Stimulated activated CD4-positive, alpha-beta T cell treated with anti-CD3 and anti-CD28 coated beads, Interleukin-4, amount 100 ng/mL, for 1 hour (primary cell): ENCODE data around the gene GLS.

Experiments used
- DNase-seq: peaks from one replicate; pipeline ENCODE4 v3.0.0-alpha.2; 2020

GLS gene

DNA sequence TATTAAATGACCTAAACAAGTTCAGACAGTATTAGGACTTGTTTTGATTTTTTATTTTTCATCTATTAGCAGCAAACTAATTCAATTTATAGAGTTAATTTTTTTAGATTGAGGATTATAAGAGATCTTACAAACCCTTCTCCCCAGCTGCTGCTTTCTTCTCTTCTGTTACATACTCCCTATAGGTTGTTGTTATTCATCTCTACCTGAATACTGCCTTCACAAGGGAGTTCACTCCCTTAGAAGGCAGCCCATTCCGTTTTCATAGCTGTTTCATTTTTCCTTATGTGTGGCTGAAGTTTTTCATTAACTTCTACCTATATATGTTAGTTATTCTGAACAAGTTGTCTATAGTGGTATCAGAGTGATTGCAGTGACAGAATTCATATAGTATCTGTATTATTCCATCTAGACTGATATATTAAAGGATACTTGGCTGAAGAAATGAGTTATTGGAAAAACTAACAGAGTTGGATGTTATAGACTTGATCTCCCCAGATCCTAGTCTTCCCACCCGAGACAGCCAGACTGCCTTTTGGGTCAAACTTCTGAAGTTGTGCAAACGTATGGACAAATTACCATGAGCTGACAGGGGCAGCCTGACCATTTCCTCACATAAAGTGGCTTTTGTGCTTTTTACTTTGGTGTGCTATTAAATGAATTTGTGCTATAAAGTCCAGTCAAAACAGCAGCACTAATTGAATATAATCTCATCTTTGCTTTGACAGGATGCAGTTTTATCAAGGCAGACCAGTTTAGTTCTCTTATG is 8.7 kb downstream of the GLS start:
- no peak for DNase-seq

DNA sequence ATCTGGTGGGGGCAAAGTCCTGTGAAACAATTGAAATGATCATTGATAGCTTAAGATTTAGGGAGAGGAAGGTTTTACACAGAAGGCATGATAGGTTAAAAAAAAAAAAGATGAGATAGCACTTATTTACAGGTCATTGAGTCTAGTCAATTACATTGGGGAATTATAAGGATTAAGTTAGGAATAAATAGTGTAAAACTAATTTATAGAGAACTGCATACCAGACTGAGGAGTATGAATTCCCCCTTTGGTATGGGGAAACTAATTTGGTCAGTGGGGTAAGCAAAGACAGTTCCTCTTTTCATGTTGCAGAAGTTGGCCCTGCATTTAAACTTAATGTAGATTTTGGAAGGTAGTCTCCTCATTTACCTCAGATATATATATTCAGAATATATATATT is 10.8 kb downstream of the GLS start:
- no peak for DNase-seq

DNA sequence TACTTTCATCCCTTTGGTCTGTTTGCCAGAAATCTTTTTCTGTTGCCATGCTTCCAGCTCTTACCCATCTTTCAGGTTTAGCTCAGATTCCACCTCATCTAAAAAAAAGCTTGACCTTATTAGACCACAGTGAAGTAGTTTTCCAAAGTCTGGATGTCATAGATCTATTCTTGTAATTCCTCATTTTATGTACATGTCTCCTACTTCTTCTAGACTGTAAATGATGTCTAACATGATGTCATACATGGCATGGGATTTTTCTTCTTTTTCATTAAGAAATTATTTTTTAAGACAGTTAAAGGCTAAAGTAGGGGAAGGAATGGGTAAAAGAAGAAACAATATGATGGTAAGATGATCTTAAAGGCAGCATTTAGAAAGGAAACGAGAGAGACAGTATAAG is 11.3 kb downstream of the GLS start:
- DNase-seq, result no peak

DNA sequence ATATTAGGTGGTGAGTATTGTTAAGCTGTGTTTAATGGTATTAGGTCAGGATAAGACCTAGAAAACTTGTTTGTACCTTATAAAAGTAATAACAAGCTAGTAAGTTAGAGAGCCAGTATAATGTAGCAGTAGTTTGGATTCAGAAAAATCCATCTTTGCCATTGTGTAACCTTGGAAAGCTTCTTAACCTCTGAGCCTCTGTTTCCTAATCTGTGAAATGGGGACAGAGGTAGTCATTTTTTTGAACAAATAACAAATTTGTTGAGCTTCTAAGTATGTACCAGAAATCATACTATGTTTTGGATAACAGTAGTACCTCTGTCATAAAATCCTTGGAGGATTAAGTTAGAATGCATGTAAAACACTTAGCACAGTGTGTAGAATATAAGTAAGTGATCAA is 12.5 kb downstream of the GLS start:
- DNase-seq, result no peak

DNA sequence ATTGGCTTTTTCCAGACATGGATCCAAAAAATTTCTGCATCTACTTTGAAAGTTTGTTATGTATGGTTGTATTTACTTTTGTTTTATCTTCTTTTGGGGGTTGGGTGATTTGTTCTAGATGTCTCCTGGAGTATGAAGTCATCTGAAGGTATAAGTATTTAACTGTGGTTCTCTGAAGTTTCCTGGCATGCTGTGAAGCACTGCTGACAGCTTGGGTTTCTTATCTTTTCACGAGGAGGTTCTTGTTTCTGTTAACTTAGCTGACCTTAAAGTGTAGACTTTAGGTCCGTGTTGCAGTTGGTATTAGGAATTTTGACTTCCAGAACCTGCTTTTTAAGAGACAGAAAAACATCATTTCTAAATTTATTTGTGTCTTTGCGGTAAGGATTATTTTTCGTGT is 15.9 kb downstream of the GLS start:
- DNase-seq, result no peak

DNA sequence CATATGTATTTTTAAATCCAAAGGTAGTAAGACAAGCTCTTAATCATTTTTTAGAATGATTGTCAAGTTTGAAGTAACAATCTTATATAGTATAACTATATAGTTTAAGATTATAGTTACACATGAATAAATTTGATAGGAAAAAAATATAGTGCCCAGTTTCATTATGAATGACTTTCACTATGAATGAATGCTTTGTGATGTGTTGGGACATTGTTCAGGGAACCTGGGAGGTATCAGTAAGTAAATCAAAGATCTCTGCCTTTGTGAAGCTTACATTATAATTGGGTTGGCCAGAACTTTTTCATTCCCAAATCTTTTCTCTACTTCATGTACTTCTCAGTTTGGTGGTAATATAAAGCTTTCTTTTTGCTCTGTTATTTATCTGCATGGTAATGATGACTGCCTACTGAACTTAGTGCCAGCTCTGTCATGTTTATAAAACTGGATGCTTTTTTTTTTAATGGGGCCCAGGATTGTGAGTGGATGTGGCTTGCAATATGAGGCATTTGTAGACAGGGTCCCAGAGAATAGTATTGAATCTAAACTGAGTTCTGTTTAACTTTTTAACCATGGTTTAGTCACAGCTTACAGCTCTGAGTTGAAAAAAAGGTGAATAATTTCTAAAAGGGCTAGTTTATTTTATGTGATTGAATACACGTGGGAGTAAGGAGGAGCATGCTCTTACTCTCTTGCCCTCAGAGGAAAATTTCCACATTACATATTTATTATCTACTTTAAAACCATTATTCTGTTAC is 23.3 kb downstream of the GLS start:
- DNase-seq, result no peak

DNA sequence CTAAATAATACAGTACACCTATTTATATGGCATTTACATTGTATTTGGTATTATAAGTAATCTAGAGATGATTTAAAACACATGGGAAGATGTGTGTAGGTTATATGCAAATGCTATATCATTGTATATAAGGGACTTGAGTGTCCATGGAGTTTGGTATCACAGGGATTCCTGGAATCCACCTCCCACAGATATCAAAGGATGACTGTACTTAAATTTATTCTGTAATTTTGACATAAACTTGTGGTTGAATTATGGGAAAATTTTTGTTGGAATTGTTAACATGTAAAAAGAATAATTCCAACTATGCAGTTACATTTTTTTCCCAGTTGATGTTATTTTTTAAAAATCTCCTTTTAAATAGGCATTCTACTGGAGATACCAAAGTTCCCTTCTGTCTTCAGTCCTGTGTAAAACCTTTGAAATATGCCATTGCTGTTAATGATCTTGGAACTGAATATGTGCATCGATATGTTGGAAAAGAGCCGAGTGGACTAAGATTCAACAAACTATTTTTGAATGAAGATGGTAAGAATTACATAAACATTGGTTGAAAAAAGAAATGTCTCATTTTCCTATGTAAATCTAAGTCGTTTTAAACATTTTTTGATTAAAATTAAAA is 24.1 kb downstream of the GLS start:
- DNase-seq, result no peak

DNA sequence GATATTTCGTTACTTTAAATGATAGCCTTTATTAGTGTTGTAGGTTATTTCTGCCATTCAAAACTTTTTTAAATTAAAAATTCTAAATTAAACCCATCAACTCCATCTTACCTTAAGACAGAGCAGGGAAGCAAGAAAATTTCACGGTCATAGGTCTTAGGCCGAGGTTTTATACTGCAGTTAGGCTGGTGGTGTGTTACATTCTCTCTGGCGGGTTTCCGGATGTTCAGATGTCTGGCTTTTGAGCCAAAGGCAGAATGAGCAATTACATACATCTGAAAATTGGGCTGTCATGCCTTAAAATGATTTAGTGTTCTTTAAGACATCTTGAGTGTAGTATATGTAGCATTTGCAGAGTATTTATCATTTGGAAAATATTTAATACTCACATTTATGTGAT is 27.9 kb downstream of the GLS start:
- no peak for DNase-seq

DNA sequence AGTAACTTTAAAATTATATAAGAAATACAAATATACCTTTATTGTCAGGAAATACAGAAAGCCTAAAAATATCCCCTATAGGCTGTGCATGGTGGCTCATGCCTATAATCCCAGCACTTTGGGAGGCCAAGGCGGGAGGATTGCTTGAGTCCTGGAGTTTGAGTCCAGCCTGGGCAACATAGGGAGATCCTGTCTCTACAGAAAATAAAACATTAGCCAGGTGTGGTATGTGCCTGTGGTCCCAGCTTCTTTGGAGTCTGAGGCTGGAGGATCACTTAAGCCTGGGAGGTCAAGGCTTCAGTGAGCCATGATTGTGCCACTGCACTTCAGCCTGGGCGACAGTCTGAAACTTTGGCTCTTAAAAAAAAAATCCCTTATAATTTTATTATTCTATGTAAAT is 29.1 kb downstream of the GLS start:
- DNase-seq, result no peak

DNA sequence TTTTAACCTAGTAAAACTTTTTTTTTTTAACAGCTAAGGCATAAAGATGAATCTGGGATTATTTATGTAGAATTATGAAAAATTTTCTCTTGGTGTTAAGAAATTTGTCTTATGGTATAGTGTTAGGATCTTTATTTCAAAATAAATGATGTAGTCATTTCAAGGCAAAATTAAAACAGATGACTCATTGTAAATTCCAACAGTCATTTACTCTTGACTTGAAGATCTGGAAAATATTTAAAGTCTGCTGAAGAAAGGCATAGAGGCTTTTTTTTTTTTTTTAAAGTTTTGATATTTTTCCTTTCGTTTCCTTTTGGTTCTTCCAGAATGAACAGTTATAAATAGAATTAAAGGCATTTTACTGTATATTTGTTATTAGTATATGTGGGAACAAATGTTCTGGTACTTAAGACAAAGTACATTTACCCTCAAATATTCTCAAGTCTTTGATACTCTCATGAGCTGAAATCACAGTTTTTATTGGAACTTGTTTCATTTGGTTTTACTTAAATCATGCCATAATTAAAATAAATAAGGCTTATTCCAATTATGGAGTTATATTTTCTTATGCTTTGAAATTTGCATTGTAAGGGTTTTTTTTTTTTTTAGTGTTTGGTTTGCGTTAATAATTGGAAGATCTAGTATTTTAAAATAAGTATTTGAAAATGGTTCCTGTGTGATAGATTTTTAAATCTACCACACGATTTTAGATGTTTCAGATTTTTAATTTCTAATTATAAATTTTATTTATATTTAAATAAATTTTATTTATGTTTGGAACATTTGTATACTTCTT is 29.9 kb downstream of the GLS start:
- no peak for DNase-seq

DNA sequence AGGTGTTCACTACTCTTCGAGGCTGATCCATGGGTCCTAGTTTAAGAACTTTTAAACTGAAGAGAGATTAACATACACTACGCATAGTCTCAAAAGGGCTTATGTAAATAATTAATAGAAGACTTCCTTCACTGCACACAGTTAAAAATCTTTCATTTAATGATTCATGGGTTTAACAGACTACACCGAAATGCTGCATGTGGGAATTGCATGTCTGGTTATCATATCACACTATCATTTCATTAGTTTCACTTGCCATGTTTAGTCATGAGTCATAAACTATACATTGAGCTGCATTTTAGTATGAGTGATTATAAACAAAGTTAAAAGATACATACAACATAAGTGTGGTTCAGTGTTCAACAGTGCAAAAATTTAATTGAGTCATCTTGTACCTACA is 31.2 kb downstream of the GLS start:
- no peak for DNase-seq

DNA sequence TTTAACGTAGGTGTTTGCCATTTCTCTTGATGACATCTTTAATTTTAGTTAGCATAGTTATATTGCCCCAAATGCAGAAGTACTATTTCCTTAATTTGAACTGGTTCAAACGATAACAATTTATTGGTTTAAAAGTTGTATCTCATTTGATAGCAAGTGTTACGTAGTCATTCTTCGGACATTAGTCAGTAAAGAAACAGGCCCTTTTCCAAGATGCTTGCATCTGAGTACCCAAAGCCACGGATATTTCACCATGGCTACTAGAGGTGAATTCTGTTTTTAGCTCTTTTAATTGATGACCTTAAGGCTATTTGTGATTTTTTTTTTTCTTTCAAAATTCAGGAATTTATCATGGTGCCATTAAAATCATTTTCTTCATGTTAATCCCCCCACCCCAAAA is 32.1 kb downstream of the GLS start:
- no peak for DNase-seq

DNA sequence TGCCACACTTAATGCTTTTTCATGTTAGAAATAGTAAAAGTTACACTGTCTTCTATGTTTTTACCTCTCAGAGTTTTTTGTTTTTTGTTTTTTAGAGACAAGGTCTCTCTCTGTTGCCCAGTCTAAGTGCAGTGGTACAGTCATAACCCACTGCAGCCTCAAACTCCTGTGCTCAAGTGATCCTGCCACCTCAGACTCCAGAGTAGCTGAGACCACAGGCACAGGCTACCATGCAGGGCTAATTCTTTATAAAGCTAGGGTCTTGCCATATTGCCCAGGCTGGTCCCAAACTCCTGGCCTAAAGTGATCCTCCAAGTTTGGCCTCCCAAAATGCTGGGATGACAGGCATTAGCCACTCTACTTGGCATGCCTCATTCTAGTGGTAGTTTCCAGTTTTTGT is 33.1 kb downstream of the GLS start:
- no peak for DNase-seq

DNA sequence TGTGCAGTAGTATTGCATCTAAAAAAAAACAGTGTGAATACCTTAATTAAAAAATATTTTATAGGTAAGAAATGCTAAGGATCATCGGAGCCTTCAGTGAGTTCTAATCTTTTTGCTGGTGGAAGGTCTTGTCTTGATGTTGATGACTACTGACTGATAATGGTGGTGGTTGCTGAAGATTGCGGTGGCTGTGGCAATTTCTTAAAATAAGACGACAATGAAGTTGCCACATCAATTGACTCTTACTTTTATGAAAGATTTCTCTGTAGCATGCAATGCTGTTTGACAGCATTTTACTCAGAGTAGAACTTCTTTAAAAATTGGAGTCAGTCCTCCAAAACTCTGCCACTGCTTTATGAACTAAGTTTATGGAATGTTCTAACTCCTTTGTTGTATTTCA is 36.2 kb downstream of the GLS start:
- no peak for DNase-seq

DNA sequence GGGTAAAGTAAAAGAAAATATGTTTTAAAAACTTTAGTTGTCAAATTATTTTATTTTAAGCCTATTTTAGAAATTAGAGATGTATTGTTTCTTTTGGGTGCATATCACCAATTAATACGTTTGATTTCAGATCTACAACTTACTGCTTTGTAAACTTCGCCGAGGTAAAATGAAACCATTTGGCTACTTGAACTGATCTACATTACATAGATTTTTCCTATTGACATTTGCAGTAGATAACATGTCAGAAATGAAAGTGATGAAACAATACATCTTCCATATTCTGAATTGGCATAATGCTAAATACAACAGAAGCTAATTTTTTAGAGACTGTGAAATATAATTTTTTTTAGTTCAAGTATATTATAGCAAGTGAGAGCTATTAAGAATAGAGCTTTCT is 39.5 kb downstream of the GLS start:
- DNase-seq, result no peak

DNA sequence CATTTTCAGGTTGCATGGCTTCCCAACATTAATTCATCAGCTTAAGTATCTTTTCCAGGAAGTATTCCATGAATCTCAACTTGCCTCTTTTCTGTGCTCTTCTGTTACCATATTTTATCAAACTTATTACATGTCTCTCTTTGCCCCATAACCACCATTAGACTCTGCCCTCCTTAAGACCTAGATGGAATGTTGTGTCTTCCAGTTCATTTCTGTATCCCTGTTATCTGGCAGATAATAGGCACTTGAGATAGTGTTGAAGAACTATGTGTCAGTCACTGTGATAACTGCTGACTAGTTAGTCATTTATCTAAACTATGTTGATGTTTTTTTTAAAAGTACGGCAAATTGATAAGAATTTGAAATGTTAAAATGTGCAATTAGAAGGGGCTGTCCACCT is 41.8 kb downstream of the GLS start:
- no peak for DNase-seq

DNA sequence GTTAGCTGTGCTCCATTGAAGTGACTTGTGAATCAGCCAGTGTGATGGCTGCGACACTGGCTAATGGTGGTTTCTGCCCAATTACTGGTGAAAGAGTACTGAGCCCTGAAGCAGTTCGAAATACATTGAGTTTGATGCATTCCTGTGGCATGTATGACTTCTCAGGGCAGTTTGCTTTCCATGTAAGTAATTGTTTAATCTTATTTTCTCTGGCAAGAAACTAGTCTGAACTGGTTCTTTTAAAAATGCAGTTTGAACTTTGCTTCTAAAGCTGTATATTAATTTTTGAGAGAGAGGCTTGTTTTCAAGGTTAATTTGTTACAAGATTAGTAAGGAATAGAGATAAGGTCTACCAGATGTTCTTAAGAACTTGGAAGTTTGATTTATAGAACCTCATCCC is 46.7 kb downstream of the GLS start:
- no peak for DNase-seq

DNA sequence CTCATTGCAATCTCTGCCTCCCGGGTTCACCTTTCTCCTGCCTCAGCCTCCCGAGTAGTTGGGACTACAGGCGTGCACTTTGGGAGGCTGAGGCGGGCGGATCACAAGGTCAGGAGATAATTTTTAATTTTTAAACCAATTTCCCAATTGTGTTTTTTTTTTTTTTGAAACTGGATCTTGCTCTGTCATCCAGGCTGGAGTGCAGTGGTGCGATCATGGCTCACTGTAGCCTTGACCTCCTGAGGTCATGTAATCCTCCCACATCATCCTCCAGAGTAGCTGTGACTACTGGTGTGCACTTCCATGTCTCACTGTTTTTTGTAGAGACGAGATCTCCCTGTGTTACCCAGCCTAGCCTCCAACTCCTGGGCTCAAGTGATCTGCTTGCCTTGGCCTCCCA is 49.3 kb downstream of the GLS start:
- DNase-seq, result no peak

DNA sequence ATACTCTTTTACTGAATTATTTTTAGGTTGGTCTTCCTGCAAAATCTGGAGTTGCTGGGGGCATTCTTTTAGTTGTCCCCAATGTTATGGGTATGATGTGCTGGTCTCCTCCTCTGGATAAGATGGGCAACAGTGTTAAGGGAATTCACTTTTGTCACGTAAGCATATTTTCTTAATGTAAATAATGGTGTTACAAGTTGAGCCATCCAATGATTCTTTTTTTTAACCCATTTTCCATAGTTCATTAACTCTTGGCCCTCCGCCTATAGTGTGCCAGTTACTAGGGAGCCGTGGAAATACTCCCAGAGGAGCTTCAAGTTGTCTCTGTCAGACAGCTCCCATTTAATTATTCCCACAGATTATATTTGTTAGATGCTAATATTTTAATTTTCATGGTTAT is 49.8 kb downstream of the GLS start:
- no peak for DNase-seq

DNA sequence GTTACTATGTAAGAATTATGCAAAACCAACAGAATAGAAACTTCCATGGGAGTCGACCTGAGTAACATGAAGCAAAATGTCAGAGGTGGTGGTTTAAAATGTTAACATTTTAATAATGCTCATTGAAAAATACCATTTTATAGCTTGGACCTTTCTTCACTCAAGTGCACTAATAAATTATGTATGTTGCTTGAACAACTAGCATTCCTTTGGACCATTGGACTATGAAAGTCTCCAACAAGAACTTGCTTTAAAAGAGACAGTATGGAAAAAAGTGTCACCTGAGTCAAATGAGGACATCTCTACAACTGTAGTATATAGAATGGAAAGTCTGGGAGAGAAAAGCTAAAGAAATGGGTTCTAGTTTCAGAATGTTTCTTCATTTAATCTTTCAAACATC is 51.9 kb downstream of the GLS start:
- no peak for DNase-seq

DNA sequence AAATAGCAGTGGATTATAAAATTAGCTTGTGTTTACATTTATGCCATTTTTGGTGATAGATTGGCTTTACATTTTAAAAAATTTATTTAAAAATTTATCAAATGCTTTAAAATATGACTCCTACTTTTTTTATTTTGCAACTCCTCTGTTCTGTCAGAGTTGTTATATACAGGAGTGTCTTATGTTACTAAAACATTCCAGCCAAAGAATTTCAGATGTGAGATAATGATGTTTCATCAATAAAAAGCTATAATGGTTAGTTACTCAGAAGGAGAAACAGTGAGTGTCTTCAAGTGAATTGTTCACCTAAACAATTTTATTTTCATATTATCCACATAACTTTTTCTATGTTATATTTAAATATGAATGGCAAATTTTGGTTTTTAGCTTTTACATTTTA is 52.7 kb downstream of the GLS start:
- DNase-seq, result no peak

DNA sequence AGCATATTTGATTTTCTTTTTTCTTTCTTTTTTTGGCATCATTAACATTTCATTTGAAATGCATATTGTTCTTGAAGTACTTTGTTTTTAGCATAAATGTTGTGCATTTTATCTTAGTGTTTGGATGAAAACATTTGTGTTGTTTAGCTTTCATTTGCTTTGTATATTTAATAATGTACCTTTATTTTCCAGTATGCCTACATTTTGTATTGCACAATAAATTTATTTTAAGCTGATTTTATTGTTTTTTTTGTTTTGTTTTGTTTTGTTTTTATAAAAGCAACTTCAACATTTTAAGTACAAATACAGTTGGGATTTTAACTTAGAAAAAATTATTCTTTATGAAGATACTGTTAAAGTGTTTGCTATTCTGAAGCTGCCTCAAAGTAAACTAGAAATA is 54.4 kb downstream of the GLS start:
- no peak for DNase-seq

DNA sequence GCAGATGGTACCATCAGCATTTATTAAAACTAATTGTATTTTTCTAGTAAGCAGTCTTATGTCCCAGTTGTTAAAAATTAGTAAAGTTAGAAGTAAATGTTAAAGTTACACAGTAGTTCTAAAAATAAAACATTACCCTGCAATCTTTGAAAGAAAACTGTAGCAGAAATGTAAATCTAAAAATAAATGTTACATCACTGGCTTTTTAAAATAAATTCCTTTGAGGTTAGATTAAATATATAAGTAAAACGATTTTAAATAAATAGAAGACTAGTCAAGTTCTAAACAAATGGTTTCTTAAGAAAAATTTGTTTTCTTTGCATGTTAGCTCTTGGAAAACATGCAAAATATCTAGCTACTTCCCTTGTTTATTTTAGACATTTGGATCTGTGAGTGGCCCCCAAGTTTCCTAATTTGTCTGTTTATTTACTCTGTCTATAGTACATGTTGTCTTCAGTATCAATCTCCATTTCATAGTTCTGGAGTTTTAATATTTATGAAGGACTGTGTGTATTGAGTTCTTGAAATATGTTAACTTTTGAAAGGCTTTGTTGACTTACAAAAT is 58.2 kb downstream of the GLS start:
- DNase-seq, result no peak
